Gastrocnemius medialis (tissue), 4 donors: Measurements from ENCODE around the gene SCNM1. TPM values are rescaled to one million over a fixed set of nuclear protein-coding genes. Genes with fewer than 3 reads are reported as not detected.
A peak's percentile ranks its signal among the peaks of the same experiment; 100 is the strongest.
"Not testable (repeated sequence)": the region's sequence is repeated elsewhere in the genome, so short reads cannot be mapped to it uniquely, and the experiment has no call there.

Experiments used
- ATAC-seq, 2 donors: fragments of 150-250 bp; one replicate each; pipeline ENCODE4 v1.9.1; 2016
- DNase-seq, 2 donors: peaks; one replicate each; pipeline ENCODE4 v3.0.0-alpha.2; 2019
- H3K27ac ChIP-seq, 4 donors: fragments of 200-600 bp; sonication (generic); 1 replicate in 1 of 4; 2 replicates in 3 of 4; pipeline ENCODE4 v1.5.1; 2016 to 2018; ENCODE audit warnings: mild to moderate bottlenecking in 2 of 4, moderate library complexity in 1 of 4
- H3K27me3 ChIP-seq, 3 donors: fragments of 200-600 bp; sonication (generic) in 2 of 3; 1 replicate in 1 of 3; 2 replicates in 2 of 3; pipeline versions ENCODE4 v1.5.1 to v1.6.0; 2016 to 2019; ENCODE audit warnings: mild to moderate bottlenecking in 1 of 3, moderate library complexity in 1 of 3
- H3K36me3 ChIP-seq, 2 donors: fragments of 200-600 bp; sonication (generic) in 1 of 2; one replicate each; pipeline ENCODE4 v1.5.1; 2017 to 2018
- H3K4me1 ChIP-seq, 2 donors: fragments of 200-600 bp; sonication (generic) in 1 of 2; one replicate each; pipeline ENCODE4 v1.5.1; 2016 to 2017; ENCODE audit warnings: mild to moderate bottlenecking in 2 of 2
- H3K4me3 ChIP-seq, 4 donors: fragments of 200-600 bp; sonication (generic) in 3 of 4; 1 replicate in 1 of 4; 2 replicates in 3 of 4; pipeline ENCODE4 v1.5.1; 2016 to 2019; ENCODE audit warnings: mild to moderate bottlenecking in 2 of 4
- H3K9me3 ChIP-seq, 3 donors: fragments of 200-600 bp; sonication (generic) in 2 of 3; 1 replicate in 1 of 3; 2 replicates in 2 of 3; pipeline ENCODE4 v1.5.1; 2016 to 2019
- POLR2A ChIP-seq, 2 donors: fragments of 450-650 bp; IDR thresholded peaks; one replicate each; pipeline ENCODE4 v1.6.1; 2017; ENCODE audit warnings: antibody characterized with exemption in 2 of 2, mild to moderate bottlenecking in 2 of 2, moderate library complexity in 2 of 2
- in situ Hi-C, 4 donors: fragments of 200-750 bp; cut with MboI; loops; one replicate each; pipeline versions ENCODE4 v1.15.0 to v1.8.0; 2017; ENCODE audit warnings: low sequenced_read_pairs in 4 of 4
- intact Hi-C: fragments of 100-400 bp; cut with DNase I; formaldehyde crosslinking; loops from one replicate; pipeline ENCODE4 v1.15.1; 2023; ENCODE audit warnings: low total_unique reads
- total RNA-seq, 4 donors: library from RNA; depleted of rRNA; stranded (reverse); fragments of >200 nt; gene quantifications; one replicate each; pipeline versions ENCODE4 v1.1.0 to v1.2.3, GENCODE V29; 2016
- TF ChIP-seq, protein P1 (sequence below), 5 experiments: fragments of 450-650 bp in 3 of 5; fragments of 200-600 bp in 2 of 5; sonication (generic) in 2 of 5; IDR thresholded peaks in 4 of 5; conservative IDR thresholded peaks in 1 of 5; 1 replicate in 4 of 5; 2 replicates in 1 of 5; pipeline ENCODE4 v1.5.1; 2016 to 2019; ENCODE audit warnings: antibody characterized with exemption in 5 of 5, mild to moderate bottlenecking in 3 of 5, moderate library complexity in 3 of 5

The SCNM1 gene
- total RNA-seq, 4 donors from 2014 or later = 17.7 to 56.1 (median 35.6) TPM

DNA sequence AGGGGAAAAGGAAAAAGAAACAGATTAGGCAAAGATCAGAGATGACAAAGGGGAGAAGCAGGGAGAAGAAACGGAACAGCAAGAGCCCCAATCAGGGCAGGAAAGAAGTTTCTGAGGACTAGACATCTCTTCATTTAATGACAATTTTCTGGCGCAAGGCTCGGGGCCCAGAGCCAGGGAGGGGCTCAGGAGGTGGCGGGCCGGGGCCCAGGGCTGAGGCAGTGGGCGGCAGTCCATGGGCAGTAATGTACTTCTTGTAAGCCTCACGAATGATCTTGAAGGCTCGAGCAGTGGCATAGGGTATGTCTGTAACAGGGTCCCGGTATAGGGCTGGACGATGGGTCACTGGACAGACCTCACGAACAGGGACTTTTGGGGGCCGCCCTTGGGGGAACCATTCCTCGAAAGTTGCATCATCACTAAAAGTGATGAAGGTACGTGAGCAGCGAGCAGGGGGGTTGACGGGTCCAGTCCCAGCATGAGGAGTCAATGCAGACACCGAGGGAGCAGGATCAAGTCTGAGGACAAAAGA lies 10.6 kb downstream of the SCNM1 start:
- H3K4me3 ChIP-seq = no peak overlapping the region
- TF ChIP-seq POLR2A (IDR thresholded peaks at IDR 0.05) = no peak
- TF ChIP-seq, protein P1, sequence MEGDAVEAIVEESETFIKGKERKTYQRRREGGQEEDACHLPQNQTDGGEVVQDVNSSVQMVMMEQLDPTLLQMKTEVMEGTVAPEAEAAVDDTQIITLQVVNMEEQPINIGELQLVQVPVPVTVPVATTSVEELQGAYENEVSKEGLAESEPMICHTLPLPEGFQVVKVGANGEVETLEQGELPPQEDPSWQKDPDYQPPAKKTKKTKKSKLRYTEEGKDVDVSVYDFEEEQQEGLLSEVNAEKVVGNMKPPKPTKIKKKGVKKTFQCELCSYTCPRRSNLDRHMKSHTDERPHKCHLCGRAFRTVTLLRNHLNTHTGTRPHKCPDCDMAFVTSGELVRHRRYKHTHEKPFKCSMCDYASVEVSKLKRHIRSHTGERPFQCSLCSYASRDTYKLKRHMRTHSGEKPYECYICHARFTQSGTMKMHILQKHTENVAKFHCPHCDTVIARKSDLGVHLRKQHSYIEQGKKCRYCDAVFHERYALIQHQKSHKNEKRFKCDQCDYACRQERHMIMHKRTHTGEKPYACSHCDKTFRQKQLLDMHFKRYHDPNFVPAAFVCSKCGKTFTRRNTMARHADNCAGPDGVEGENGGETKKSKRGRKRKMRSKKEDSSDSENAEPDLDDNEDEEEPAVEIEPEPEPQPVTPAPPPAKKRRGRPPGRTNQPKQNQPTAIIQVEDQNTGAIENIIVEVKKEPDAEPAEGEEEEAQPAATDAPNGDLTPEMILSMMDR (IDR thresholded peaks at IDR 0.05 in 4 of 5, conservative IDR thresholded peaks at IDR 0.05 in 1 of 5) = no peak
- DNase-seq (no peak), ATAC-seq (no peak)
- in situ Hi-C loops = no loop called here
- peaks cover 21 to 34% of the 10 kb centered on the region in 2 donors for H3K4me1 ChIP-seq
- H3K9me3 ChIP-seq = no peaks in the 10 kb centered on the region
- peak overlapping the region; percentile 91 to 99 (median 92) for H3K27ac ChIP-seq
- peaks cover 0 to 56% of the 10 kb centered on the region in 2 donors for H3K36me3 ChIP-seq
- H3K27me3 ChIP-seq = no peaks in the 10 kb centered on the region
- intact Hi-C loops = no loop called here

DNA sequence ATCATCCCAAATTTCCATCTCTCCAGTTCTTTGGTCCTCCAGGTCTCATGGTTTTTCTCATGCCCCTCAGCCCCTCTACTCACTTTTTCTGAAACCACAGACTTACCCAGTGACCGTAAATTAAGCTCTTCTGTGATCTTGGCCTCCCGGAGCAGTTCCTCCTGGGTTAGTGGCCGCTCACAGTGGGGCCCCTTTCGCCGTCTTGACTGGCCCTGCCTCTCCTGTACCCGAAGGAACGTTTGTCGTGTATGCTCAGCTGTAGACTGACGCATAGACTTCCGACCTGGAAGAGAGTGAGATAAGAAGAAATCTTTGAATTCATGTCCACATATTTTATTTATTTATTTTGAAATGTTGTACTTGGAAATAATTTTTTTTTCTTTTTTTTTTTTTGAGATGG lies 18.3 kb downstream of the SCNM1 start:
- ATAC-seq = no peak
- Histone ChIP-seq H3K27ac (no peak overlapping the region), H3K4me3 (no peak overlapping the region), H3K27me3 (no peaks in the 10 kb centered on the region), H3K4me1 (peaks cover 27 to 29% of the 10 kb centered on the region in 2 donors), H3K9me3 (no peaks in the 10 kb centered on the region), H3K36me3 (peaks cover 0 to 67% of the 10 kb centered on the region in 2 donors)
- intact Hi-C loops = no loop called here
- no peak for DNase-seq
- TF ChIP-seq POLR2A (IDR thresholded peaks at IDR 0.05) = no peak
- TF ChIP-seq, protein P1 (IDR thresholded peaks at IDR 0.05 in 4 of 5, conservative IDR thresholded peaks at IDR 0.05 in 1 of 5) = no peak
- in situ Hi-C loops = no loop called here

DNA sequence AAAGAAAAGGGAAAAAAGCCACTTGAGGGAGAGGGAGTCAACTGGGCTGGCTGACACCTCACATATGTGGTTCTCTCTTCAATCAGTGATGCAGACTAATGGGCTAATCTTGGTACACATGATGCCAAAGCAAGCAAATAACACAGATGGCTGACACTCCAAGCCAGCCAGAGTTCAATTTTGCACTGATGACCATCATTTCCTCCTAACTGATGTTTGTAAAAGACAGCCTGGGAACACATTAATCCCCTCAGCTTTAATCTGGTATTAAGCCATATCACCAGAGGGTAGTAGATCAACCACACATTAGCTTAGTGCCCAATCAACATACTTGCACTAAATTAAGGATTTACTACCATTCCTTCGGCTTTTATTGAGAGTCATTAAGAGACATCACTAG lies 21.3 kb downstream of the SCNM1 start:
- ATAC-seq (no peak), DNase-seq (no peak)
- H3K9me3 ChIP-seq = no peaks in the 10 kb centered on the region
- H3K4me1 ChIP-seq = peaks cover 30 to 34% of the 10 kb centered on the region in 2 donors
- peak overlapping the region in 1 of 4 donors; percentile 10 for H3K4me3 ChIP-seq
- H3K27ac ChIP-seq = peak overlapping the region; percentile 92 to 99 (median 94)
- intact Hi-C loops = no loop called here
- no peak for TF ChIP-seq POLR2A (IDR thresholded peaks at IDR 0.05)
- TF ChIP-seq, protein P1 (IDR thresholded peaks at IDR 0.05 in 4 of 5, conservative IDR thresholded peaks at IDR 0.05 in 1 of 5) = no peak
- H3K36me3 ChIP-seq = peaks cover 0 to 37% of the 10 kb centered on the region in 2 donors
- in situ Hi-C loops = no loop called here
- H3K27me3 ChIP-seq = no peaks in the 10 kb centered on the region

DNA sequence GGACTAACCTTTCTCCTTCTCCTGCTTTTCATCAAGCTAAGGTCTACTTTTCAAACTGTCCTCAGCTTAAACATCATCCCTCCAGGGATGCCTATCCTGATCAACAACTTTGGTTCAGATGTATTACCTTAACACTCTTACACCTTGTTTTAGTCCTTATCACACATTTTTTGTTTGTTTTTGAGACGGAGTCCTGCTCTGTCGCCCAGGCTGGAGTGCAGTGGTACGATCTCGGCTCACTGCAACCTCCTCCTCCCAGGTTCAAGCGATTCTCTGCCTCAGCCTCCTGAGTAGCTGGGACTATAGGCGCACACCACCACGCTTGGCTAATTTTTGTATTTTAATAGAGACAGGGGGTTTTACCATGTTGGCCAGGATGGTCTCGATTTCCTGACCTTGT lies 22.7 kb downstream of the SCNM1 start:
- H3K27me3 ChIP-seq, H3K9me3 ChIP-seq, DNase-seq, in situ Hi-C loops, intact Hi-C loops, ATAC-seq: not testable (repeated sequence)
- peaks cover 0 to 23% of the 10 kb centered on the region in 2 donors for H3K36me3 ChIP-seq
- peak overlapping the region; percentile 92 to 99 (median 94) for H3K27ac ChIP-seq
- peaks cover 30 to 34% of the 10 kb centered on the region in 2 donors for H3K4me1 ChIP-seq
- peak overlapping the region; percentile 81 to 98 (median 86) for H3K4me3 ChIP-seq

DNA sequence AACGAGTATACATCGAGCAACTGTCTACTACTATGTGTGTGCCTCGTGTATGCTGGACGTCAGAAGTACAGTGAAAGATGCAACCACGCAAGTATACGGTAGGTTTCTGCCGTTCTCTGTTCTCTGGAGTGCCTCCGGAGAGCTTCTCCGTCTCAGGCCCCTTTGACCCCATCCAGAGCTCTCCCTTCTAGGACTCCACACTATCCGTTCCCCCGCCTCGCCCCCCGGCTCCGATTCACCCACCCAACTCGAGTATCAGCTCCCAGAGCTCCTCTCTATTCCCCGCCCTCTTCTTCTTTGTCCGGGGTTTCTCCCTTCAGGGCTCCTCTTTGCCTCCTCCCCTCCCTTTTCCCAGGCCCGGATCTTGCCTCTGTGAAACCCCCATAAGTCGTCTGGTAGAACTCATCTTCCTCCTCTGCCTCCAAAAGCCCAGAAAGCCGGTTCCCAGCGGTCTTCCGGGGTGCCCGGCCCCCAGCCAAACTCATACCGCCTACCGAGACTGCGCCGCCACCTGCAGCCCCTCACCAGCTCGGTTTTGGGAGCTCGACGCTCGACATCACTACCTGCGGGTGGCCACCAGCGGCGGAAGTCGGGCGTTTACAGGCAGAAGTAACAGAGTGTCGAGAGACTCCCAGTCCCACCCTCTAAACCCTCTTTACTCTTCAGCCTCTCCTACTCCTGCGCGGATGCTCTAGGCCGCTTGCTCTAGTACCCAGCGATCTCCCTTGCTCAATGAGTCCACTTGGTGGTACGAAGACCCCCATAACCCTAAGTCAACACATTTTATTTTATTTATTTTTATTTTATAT lies 23.9 kb downstream of the SCNM1 start, which contains the start of gene VPS72:
VPS72 (minus strand) TSS at position 561 of the 809 bp plus-strand sequence; CDS start at position 485, 76 bp downstream.
- Histone ChIP-seq H3K36me3 (peaks cover 0 to 12% of the 10 kb centered on the region in 2 donors), H3K4me3 (peak within 1 kb of the TSS; percentile 81 to 98 (median 86)), H3K27me3 (no peaks in the 10 kb centered on the region), H3K4me1 (peaks cover 30 to 34% of the 10 kb centered on the region in 2 donors), H3K9me3 (no peaks in the 10 kb centered on the region), H3K27ac (peak within 1 kb of the TSS; percentile 92 to 99 (median 94))
- peak; percentile 74 to 83 for ATAC-seq
- intact Hi-C loops (loop anchor here (1.0 kb wide), 1 partner anchor 24 kb away; the partner anchor contains the start of gene SCNM1), in situ Hi-C loops (loop anchor here in 2 of 4 donors (10.0 kb wide), 2 partner anchors 65 to 155 kb away; partner anchors contain the start of genes PSMD4 (in 1 of the 2) and RFX5 (in 1 of the 2))
- peak; percentile 82 to 89 for DNase-seq
- peak; percentile 67 to 74 for TF ChIP-seq POLR2A (IDR thresholded peaks at IDR 0.05)
- TF ChIP-seq, protein P1 (IDR thresholded peaks at IDR 0.05 in 4 of 5, conservative IDR thresholded peaks at IDR 0.05 in 1 of 5) = peak in 4 of 5 experiments; percentile 27 to 45 (median 40)
